Glutamatergic neuron (in vitro differentiated cells): ENCODE data around the gene RAD51B. TPM values are rescaled to one million over a fixed set of nuclear protein-coding genes. Genes with fewer than 3 reads are reported as not detected.

Experiments used
- DNase-seq: peaks from one replicate; pipeline ENCODE4 v3.0.0; 2022
- H3K27ac Mint-ChIP-seq: one replicate; pipeline ENCODE4 v1.8.0; 2020; ENCODE audit warnings: mild to moderate bottlenecking, mixed read lengths, inconsistent platforms; ENCODE audit not compliant: unreplicated experiment
- H3K27me3 Mint-ChIP-seq: one replicate; pipeline ENCODE4 v1.8.0; 2020; ENCODE audit warnings: mild to moderate bottlenecking, moderate library complexity, mixed read lengths, inconsistent platforms; ENCODE audit not compliant: unreplicated experiment
- H3K36me3 Mint-ChIP-seq: one replicate; pipeline ENCODE4 v1.8.0; 2020; ENCODE audit warnings: mild to moderate bottlenecking, mixed read lengths, inconsistent platforms; ENCODE audit not compliant: unreplicated experiment
- H3K4me1 Mint-ChIP-seq: one replicate; pipeline ENCODE4 v1.8.0; 2020; ENCODE audit warnings: mild to moderate bottlenecking, low read depth, mixed read lengths, inconsistent platforms; ENCODE audit not compliant: unreplicated experiment
- H3K4me3 Mint-ChIP-seq: one replicate; pipeline ENCODE4 v1.8.0; 2020; ENCODE audit warnings: mild to moderate bottlenecking, mixed read lengths, inconsistent platforms; ENCODE audit not compliant: unreplicated experiment
- H3K9me3 Mint-ChIP-seq: one replicate; pipeline ENCODE4 v1.8.0; 2020; ENCODE audit warnings: mild to moderate bottlenecking, moderate library complexity, mixed read lengths, inconsistent platforms; ENCODE audit not compliant: unreplicated experiment
- CTCF ChIP-seq: fragments of 200-600 bp; sonication (generic); IDR thresholded peaks from one replicate; pipeline ENCODE4 v1.5.0; 2021; ENCODE audit not compliant: partially characterized antibody, unreplicated experiment
- total RNA-seq: library from RNA; stranded (reverse); fragmentation: NEBNext Ultra II Directional; extraction: Animal tissue kit (Norgen Biotek cat#: 25700); gene quantifications from one replicate; pipeline ENCODE4 v1.2.1, GENCODE V29; 2021; ENCODE audit not compliant: unreplicated experiment

The RAD51B gene
- total RNA-seq, 1 donor from 2014 or later, result 9.7 TPM

GRCh38 chr14:68711561-68712309 lies 892.2 kb downstream of the RAD51B start:
- DNase-seq, result no peak
- H3K27ac Mint-ChIP-seq, result no peak overlapping the region
- TF ChIP-seq CTCF, result no peak
- peaks cover 3% of the 10 kb centered on the region for H3K9me3 Mint-ChIP-seq
- H3K4me3 Mint-ChIP-seq, result no peak overlapping the region
- peaks cover 11% of the 10 kb centered on the region for H3K27me3 Mint-ChIP-seq
- peaks cover 3% of the 10 kb centered on the region for H3K4me1 Mint-ChIP-seq
- peaks cover 4% of the 10 kb centered on the region for H3K36me3 Mint-ChIP-seq

- Mint-ChIP-seq H3K4me3 (no peak overlapping the region), H3K4me1 (peaks cover 3% of the 10 kb centered on the region), H3K27ac (no peak overlapping the region), H3K9me3 (peaks cover 2% of the 10 kb centered on the region), H3K36me3 (no peaks in the 10 kb centered on the region), H3K27me3 (peaks cover 7% of the 10 kb centered on the region)
- no peak for TF ChIP-seq CTCF
- no peak for DNase-seq
Observed at GRCh38 chr14:68712703-68713370, 893.3 kb downstream of the RAD51B start.

- no peak overlapping the region for H3K27ac Mint-ChIP-seq
Observed at GRCh38 chr14:68713782-68714181, 894.2 kb downstream of the RAD51B start.

GRCh38 chr14:68714991-68715924 lies 895.7 kb downstream of the RAD51B start:
- no peak for TF ChIP-seq CTCF
- Mint-ChIP-seq H3K36me3 (peaks cover 5% of the 10 kb centered on the region), H3K27ac (no peak overlapping the region), H3K4me1 (peaks cover 3% of the 10 kb centered on the region), H3K27me3 (peaks cover 6% of the 10 kb centered on the region), H3K9me3 (peaks cover 2% of the 10 kb centered on the region), H3K4me3 (no peak overlapping the region)
- no peak for DNase-seq

More at GRCh38 chr14:68713782-68714181, 894.2 kb downstream of the RAD51B start:
- no peak overlapping the region for H3K4me3 Mint-ChIP-seq
- no peak for TF ChIP-seq CTCF
- H3K9me3 Mint-ChIP-seq, result peaks cover 2% of the 10 kb centered on the region
- peaks cover 3% of the 10 kb centered on the region for H3K4me1 Mint-ChIP-seq
- DNase-seq, result no peak
- H3K27me3 Mint-ChIP-seq, result peaks cover 6% of the 10 kb centered on the region
- H3K36me3 Mint-ChIP-seq, result no peaks in the 10 kb centered on the region
